ENCODE data around the gene BRD4.

GRCh38 chr19:15199661-15200552, 132.4 kb downstream of the BRD4 start:
- TF ChIP-seq POLR2A (IDR thresholded peaks at IDR 0.05) = no peak
- TF ChIP-seq, protein P1, sequence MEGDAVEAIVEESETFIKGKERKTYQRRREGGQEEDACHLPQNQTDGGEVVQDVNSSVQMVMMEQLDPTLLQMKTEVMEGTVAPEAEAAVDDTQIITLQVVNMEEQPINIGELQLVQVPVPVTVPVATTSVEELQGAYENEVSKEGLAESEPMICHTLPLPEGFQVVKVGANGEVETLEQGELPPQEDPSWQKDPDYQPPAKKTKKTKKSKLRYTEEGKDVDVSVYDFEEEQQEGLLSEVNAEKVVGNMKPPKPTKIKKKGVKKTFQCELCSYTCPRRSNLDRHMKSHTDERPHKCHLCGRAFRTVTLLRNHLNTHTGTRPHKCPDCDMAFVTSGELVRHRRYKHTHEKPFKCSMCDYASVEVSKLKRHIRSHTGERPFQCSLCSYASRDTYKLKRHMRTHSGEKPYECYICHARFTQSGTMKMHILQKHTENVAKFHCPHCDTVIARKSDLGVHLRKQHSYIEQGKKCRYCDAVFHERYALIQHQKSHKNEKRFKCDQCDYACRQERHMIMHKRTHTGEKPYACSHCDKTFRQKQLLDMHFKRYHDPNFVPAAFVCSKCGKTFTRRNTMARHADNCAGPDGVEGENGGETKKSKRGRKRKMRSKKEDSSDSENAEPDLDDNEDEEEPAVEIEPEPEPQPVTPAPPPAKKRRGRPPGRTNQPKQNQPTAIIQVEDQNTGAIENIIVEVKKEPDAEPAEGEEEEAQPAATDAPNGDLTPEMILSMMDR (IDR thresholded peaks at IDR 0.05) = no peak

Data from Peyer's patch (tissue), 4 donors.